IMR-90 (cell line): ENCODE data around the gene ISX. TPM values are rescaled to one million over a fixed set of nuclear protein-coding genes. Genes with fewer than 3 reads are reported as not detected.

ENCODE experiments used
- ATAC-seq: fragments of 200-7000 bp; cut with Tn5 transposase; 2 replicates; pipeline ENCODE4 v1.9.1; 2020; ENCODE audit warnings: low read depth, mild to moderate bottlenecking, moderate library complexity
- BruUV-seq: library from RNA; stranded (reverse); fragments of 400-500 nt; replicated peaks from 2 replicates; lab custom pipeline; 2021; lab: Mats Ljungman, UMichigan
- CTCF ChIA-PET: fragments of 300-600 bp; formaldehyde crosslinking; extraction: SDS; loops from one replicate; lab custom pipeline; 2021; ENCODE audit warnings: antibody characterized with exemption; lab: Yijun Ruan, JAX
- POLR2A ChIA-PET: fragments of 300-600 bp; sonication (Branson Sonifier 250); formaldehyde crosslinking; loops from one replicate; lab custom pipeline; 2022; ENCODE audit warnings: antibody characterized with exemption; ENCODE audit not compliant: unreplicated experiment; lab: Charles Lee
- DNase-seq: peaks from one replicate; pipeline ENCODE4 v3.0.0; 2013
- H2AFZ ChIP-seq: replicated peaks from 2 replicates; pipeline ENCODE3; 2013; ENCODE audit warnings: low read length, mild to moderate bottlenecking; ENCODE audit not compliant: poor library complexity
- H2AK5ac ChIP-seq: 2 replicates; pipeline ENCODE4 v1.6.1; 2013; ENCODE audit warnings: low read depth, low read length, inconsistent platforms
- H2AK9ac ChIP-seq: replicated peaks from 2 replicates; pipeline ENCODE3; 2013; ENCODE audit warnings: mild to moderate bottlenecking, low read depth, low read length, moderate library complexity; ENCODE audit not compliant: poor library complexity
- H2BK120ac ChIP-seq: 2 replicates; pipeline ENCODE4 v1.6.1; 2013; ENCODE audit warnings: low read depth, low read length, inconsistent platforms
- H2BK15ac ChIP-seq: 3 replicates; pipeline ENCODE4 v1.6.1; 2013; ENCODE audit warnings: low read depth, low read length, inconsistent platforms
- H2BK20ac ChIP-seq: 2 replicates; pipeline ENCODE4 v1.6.1; 2013; ENCODE audit warnings: low read depth, mild to moderate bottlenecking, inconsistent platforms, low read length, moderate library complexity
- H2BK5ac ChIP-seq: 2 replicates; pipeline ENCODE4 v1.6.1; 2013; ENCODE audit warnings: mild to moderate bottlenecking, low read depth, low read length, inconsistent platforms; ENCODE audit not compliant: poor library complexity, severe bottlenecking
- H3K14ac ChIP-seq: replicated peaks from 2 replicates; pipeline ENCODE4 v1.6.1; 2013; ENCODE audit warnings: low read depth, low read length, inconsistent platforms
- H3K18ac ChIP-seq: 2 replicates; pipeline ENCODE4 v1.6.1; 2013; ENCODE audit warnings: low read depth, low read length, control low read depth
- H3K23ac ChIP-seq: 2 replicates; pipeline ENCODE4 v1.6.1; 2013; ENCODE audit warnings: low read depth, low read length, inconsistent platforms
- H3K27ac ChIP-seq: 2 replicates; pipeline ENCODE4 v1.5.1; 2013; ENCODE audit warnings: mild to moderate bottlenecking, control low read depth, low read length; ENCODE audit not compliant: insufficient read depth
- H3K27me3 ChIP-seq: 2 replicates; pipeline ENCODE4 v1.6.1; 2013; ENCODE audit warnings: low read length; ENCODE audit not compliant: control insufficient read depth, insufficient read depth
- H3K36me3 ChIP-seq: 2 replicates; pipeline ENCODE4 v1.6.1; 2013; ENCODE audit warnings: low read length, mixed read lengths; ENCODE audit not compliant: control insufficient read depth, insufficient read depth
- H3K4ac ChIP-seq: 2 replicates; pipeline ENCODE4 v1.6.1; 2013; ENCODE audit warnings: low read depth, low read length, inconsistent platforms
- H3K4me1 ChIP-seq: 2 replicates; pipeline ENCODE4 v1.6.1; 2013; ENCODE audit warnings: low read length, mixed read lengths; ENCODE audit not compliant: control insufficient read depth, insufficient read depth
- H3K4me2 ChIP-seq: 2 replicates; pipeline ENCODE4 v1.6.1; 2013; ENCODE audit warnings: low read depth, mild to moderate bottlenecking, control low read depth, low read length, moderate library complexity
- H3K4me3 ChIP-seq: 2 replicates; pipeline ENCODE4 v1.5.1; 2013; ENCODE audit warnings: low read depth, mild to moderate bottlenecking, control low read depth, low read length, moderate library complexity; ENCODE audit not compliant: insufficient read depth
- H3K56ac ChIP-seq: 2 replicates; pipeline ENCODE4 v1.6.1; 2013; ENCODE audit warnings: low read length, inconsistent platforms; ENCODE audit not compliant: insufficient read depth; ENCODE audit errors: extremely low read depth
- H3K79me1 ChIP-seq, 2 experiments: 2 replicates each; pipeline ENCODE4 v1.6.1; 2013; ENCODE audit warnings: low read length in 2 of 2, inconsistent platforms in 1 of 2, low read depth in 1 of 2
- H3K9ac ChIP-seq: 2 replicates; pipeline ENCODE4 v1.6.1; 2013; ENCODE audit warnings: low read depth, low read length, control low read depth
- H3K9me1 ChIP-seq: 2 replicates; pipeline ENCODE4 v1.6.1; 2013; ENCODE audit warnings: low read length, inconsistent platforms; ENCODE audit not compliant: insufficient read depth
- H3K9me3 ChIP-seq: 2 replicates; pipeline ENCODE4 v1.6.1; 2013; ENCODE audit warnings: low read length; ENCODE audit not compliant: control insufficient read depth, insufficient read depth
- H4K20me1 ChIP-seq: 2 replicates; pipeline ENCODE4 v1.6.1; 2013; ENCODE audit warnings: low read length, inconsistent platforms; ENCODE audit not compliant: insufficient read depth
- H4K5ac ChIP-seq: 2 replicates; pipeline ENCODE4 v1.6.1; 2013; ENCODE audit warnings: mild to moderate bottlenecking, low read depth, low read length, control low read depth
- H4K8ac ChIP-seq, 2 experiments: 2 replicates each; pipeline ENCODE4 v1.6.1; 2013; ENCODE audit warnings: low read depth in 2 of 2, low read length in 2 of 2, control low read depth in 1 of 2, inconsistent platforms in 1 of 2
- H4K91ac ChIP-seq: 2 replicates; pipeline ENCODE4 v1.6.1; 2013; ENCODE audit warnings: low read depth, low read length, inconsistent platforms; ENCODE audit not compliant: insufficient read depth
- BHLHE40 ChIP-seq: fragments of 150-350 bp; IDR thresholded peaks from 2 replicates; pipeline ENCODE4 v1.6.1; 2016; ENCODE audit warnings: mild to moderate bottlenecking, low read depth, low read length
- CEBPB ChIP-seq: IDR thresholded peaks from 2 replicates; pipeline ENCODE4 v1.6.1; 2012; ENCODE audit warnings: low read depth, low read length, improper control_type of control experiment
- CHD1 ChIP-seq: IDR thresholded peaks from 2 replicates; pipeline ENCODE4 v1.6.1; 2012; ENCODE audit warnings: low read depth, low read length, improper control_type of control experiment
- MAFK ChIP-seq: IDR thresholded peaks from 2 replicates; pipeline ENCODE4 v1.6.1; 2012; ENCODE audit warnings: low read depth, low read length, improper control_type of control experiment
- MXI1 ChIP-seq: IDR thresholded peaks from 2 replicates; pipeline ENCODE4 v1.6.1; 2012; ENCODE audit warnings: low read depth, mild to moderate bottlenecking, low read length, moderate library complexity, borderline replicate concordance
- NFE2L2 ChIP-seq: fragments of 150-350 bp; IDR thresholded peaks from 2 replicates; pipeline ENCODE4 v1.6.1; 2016; ENCODE audit warnings: low read depth, mild to moderate bottlenecking, low read length
- POLR2A ChIP-seq: IDR thresholded peaks from 2 replicates; pipeline ENCODE4 v1.6.1; 2012; ENCODE audit warnings: mild to moderate bottlenecking, low read depth, low read length
- RCOR1 ChIP-seq: IDR thresholded peaks from 2 replicates; pipeline ENCODE4 v1.6.1; 2012; ENCODE audit warnings: mild to moderate bottlenecking, low read length, improper control_type of control experiment; ENCODE audit not compliant: insufficient replicate concordance
- RFX5 ChIP-seq: IDR thresholded peaks from 2 replicates; pipeline ENCODE4 v1.8.0; 2012; ENCODE audit warnings: low read depth, mild to moderate bottlenecking, low read length, moderate library complexity
- SMC3 ChIP-seq: fragments of 150-350 bp; IDR thresholded peaks from 2 replicates; pipeline ENCODE4 v1.6.1; 2016; ENCODE audit warnings: low read depth, mild to moderate bottlenecking, antibody characterized with exemption, low read length, moderate library complexity
- WGBS, 2 experiments: methylation state at CpG; one replicate each; pipeline versions ENCODE4 v1.1.5 to v1.1.7; 2013; ENCODE audit warnings: missing lambda C conversion rate in 2 of 2; ENCODE audit not compliant: insufficient read length in 1 of 2; ENCODE audit errors: extremely low coverage in 2 of 2; 5-methylcytosine and 5-hydroxymethylcytosine counted together
- dilution Hi-C: fragments of 300-500 bp; cut with HindIII; formaldehyde crosslinking; loops from one replicate; pipeline ENCODE4 v1.14.3; 2018; ENCODE audit warnings: low sequenced_read_pairs; ENCODE audit not compliant: unreplicated experiment
- in situ Hi-C: fragments of 300-500 bp; cut with MboI; formaldehyde crosslinking; loops from 3 replicates; pipeline ENCODE4 v1.14.3; 2019; ENCODE audit warnings: low sequenced_read_pairs, inconsistent platforms, mixed read lengths
- intact Hi-C: fragments of 100-400 bp; cut with micrococcal nuclease; formaldehyde crosslinking; loops from 2 replicates; pipeline ENCODE4 v1.10.0; 2022
- polyA plus RNA-seq, 3 experiments: library from polyadenylated mRNA; depleted of rRNA; stranded (reverse); fragments of >200 nt; gene quantifications; 2 replicates each; pipeline ENCODE4 v1.2.3, GENCODE V29; 2012; ENCODE audit warnings: low replicate concordance in 1 of 3
- total RNA-seq: library from RNA; depleted of rRNA; stranded (reverse); fragments of >200 nt; gene quantifications from 2 replicates; pipeline ENCODE4 v1.2.3, GENCODE V29; 2012
- TF ChIP-seq, protein P1 (sequence below): fragments of 150-350 bp; IDR thresholded peaks from 2 replicates; pipeline ENCODE4 v1.6.1; 2016; ENCODE audit warnings: low read depth, mild to moderate bottlenecking, low read length, moderate library complexity, borderline replicate concordance
- TF ChIP-seq, protein P2 (sequence below): conservative IDR thresholded peaks from 2 replicates; pipeline ENCODE4 v1.5.1; 2012; ENCODE audit warnings: mild to moderate bottlenecking, low read depth, low read length, improper control_type of control experiment
- TF ChIP-seq, protein P3 (sequence below): fragments of 150-350 bp; IDR thresholded peaks from 2 replicates; pipeline ENCODE4 v1.6.1; 2017; ENCODE audit warnings: mild to moderate bottlenecking, antibody characterized with exemption, low read length, low read depth

ISX gene
- total and polyA plus RNA-seq, 2 of the 4 experiments (the other 2 are of a cell fraction): not detected

DNA sequence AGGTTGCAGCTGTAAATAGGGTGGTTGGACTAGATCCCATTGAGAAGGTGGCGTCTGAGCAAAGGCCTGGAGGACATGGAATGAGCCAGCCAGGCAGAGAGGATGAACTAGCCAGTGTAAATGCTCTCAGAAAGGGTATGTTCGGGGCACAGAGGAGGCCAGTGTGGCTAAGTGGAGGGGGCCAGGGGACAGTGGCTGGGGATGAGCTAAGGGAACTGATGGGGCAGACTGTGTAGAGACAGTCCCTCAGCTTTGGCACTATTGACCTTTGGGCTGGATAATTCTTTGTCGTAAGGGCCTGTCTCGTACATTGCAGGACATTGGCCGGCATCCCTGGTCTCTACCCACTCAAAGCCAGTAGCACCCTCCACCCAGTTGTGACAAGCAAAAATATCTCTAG is 43.7 kb upstream of the ISX start:
- no peak for TF ChIP-seq BHLHE40
- no peak for TF ChIP-seq POLR2A
- no peak for TF ChIP-seq RCOR1
- TF ChIP-seq, protein P1, sequence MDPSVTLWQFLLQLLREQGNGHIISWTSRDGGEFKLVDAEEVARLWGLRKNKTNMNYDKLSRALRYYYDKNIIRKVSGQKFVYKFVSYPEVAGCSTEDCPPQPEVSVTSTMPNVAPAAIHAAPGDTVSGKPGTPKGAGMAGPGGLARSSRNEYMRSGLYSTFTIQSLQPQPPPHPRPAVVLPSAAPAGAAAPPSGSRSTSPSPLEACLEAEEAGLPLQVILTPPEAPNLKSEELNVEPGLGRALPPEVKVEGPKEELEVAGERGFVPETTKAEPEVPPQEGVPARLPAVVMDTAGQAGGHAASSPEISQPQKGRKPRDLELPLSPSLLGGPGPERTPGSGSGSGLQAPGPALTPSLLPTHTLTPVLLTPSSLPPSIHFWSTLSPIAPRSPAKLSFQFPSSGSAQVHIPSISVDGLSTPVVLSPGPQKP: no peak
- TF ChIP-seq NFE2L2: no peak
- no peak for TF ChIP-seq MAFK
- no peak for TF ChIP-seq SMC3
- no peak for TF ChIP-seq CHD1
- TF ChIP-seq MXI1: no peak
- no peak for TF ChIP-seq CEBPB
- TF ChIP-seq, protein P2, sequence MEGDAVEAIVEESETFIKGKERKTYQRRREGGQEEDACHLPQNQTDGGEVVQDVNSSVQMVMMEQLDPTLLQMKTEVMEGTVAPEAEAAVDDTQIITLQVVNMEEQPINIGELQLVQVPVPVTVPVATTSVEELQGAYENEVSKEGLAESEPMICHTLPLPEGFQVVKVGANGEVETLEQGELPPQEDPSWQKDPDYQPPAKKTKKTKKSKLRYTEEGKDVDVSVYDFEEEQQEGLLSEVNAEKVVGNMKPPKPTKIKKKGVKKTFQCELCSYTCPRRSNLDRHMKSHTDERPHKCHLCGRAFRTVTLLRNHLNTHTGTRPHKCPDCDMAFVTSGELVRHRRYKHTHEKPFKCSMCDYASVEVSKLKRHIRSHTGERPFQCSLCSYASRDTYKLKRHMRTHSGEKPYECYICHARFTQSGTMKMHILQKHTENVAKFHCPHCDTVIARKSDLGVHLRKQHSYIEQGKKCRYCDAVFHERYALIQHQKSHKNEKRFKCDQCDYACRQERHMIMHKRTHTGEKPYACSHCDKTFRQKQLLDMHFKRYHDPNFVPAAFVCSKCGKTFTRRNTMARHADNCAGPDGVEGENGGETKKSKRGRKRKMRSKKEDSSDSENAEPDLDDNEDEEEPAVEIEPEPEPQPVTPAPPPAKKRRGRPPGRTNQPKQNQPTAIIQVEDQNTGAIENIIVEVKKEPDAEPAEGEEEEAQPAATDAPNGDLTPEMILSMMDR: no peak
- TF ChIP-seq, protein P3, sequence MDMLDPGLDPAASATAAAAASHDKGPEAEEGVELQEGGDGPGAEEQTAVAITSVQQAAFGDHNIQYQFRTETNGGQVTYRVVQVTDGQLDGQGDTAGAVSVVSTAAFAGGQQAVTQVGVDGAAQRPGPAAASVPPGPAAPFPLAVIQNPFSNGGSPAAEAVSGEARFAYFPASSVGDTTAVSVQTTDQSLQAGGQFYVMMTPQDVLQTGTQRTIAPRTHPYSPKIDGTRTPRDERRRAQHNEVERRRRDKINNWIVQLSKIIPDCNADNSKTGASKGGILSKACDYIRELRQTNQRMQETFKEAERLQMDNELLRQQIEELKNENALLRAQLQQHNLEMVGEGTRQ: no peak
- TF ChIP-seq RFX5: no peak
- no peak overlapping the region for H3K18ac ChIP-seq
- no peaks in the 10 kb centered on the region for H3K9me1 ChIP-seq
- H2AK9ac ChIP-seq: no peak overlapping the region
- DNase-seq: no peak
- no peak overlapping the region for H3K4me3 ChIP-seq
- ATAC-seq: no peak
- H3K56ac ChIP-seq: no peak overlapping the region
- dilution Hi-C loops (no loop called here), intact Hi-C loops (loop anchor here (5.0 kb wide), 1 partner anchor 1720 kb away; no protein-coding TSS in a partner anchor), in situ Hi-C loops (loop anchor here (10.0 to 25.0 kb wide), 2 partner anchors 57 to 1510 kb away; no protein-coding TSS in a partner anchor)
- ChIA-PET CTCF (no interaction called here), POLR2A (no interaction called here)
- 60% methylated on average over 1 of the region's 5 CpGs; no CpG with 5 or more reads in 1 of the 2 experiments for WGBS, 2 experiments
- H3K79me1 ChIP-seq: no peaks in the 10 kb centered on the region
- H4K20me1 ChIP-seq: no peaks in the 10 kb centered on the region
- no peak overlapping the region for H4K91ac ChIP-seq
- H4K8ac ChIP-seq: no peak overlapping the region
- H2BK20ac ChIP-seq: no peak overlapping the region
- H3K4me1 ChIP-seq: no peaks in the 10 kb centered on the region
- H3K14ac ChIP-seq: no peak overlapping the region
- no peak overlapping the region for H3K4ac ChIP-seq
- no peak overlapping the region for H2BK5ac ChIP-seq
- H3K23ac ChIP-seq: no peak overlapping the region
- no peaks in the 10 kb centered on the region for H3K36me3 ChIP-seq
- no peak overlapping the region for H2AFZ ChIP-seq
- no TSS peak for BruUV-seq
- no peak overlapping the region for H2AK5ac ChIP-seq
- no peak overlapping the region for H3K9ac ChIP-seq
- H3K27me3 ChIP-seq: no peaks in the 10 kb centered on the region
- H3K4me2 ChIP-seq: no peak overlapping the region
- no peak overlapping the region for H4K5ac ChIP-seq
- peaks cover 9% of the 10 kb centered on the region; the same call in 1 of the 2 replicates for H3K9me3 ChIP-seq
- no peak overlapping the region for H2BK15ac ChIP-seq
- H2BK120ac ChIP-seq: no peak overlapping the region
- no peak overlapping the region for H3K27ac ChIP-seq
